GM23338 (cell line): ENCODE data around the gene PCBP2. TPM values are rescaled to one million over a fixed set of nuclear protein-coding genes. Genes with fewer than 3 reads are reported as not detected.

ENCODE experiments used
- ATAC-seq: fragments of 200-7000 bp; cut with Tn5 transposase; 3 replicates; pipeline ENCODE4 v1.9.1; 2020
- DNase-seq: peaks from one replicate; pipeline ENCODE4 v3.0.0-alpha.2; 2015; ENCODE audit warnings: low spot score
- H2AFZ ChIP-seq: fragments of 200-600 bp; sonication (generic); 2 replicates; pipeline ENCODE4 v1.8.0; 2016; ENCODE audit warnings: antibody characterized with exemption, mild to moderate bottlenecking, moderate library complexity
- H3F3A ChIP-seq: fragments of 200-600 bp; sonication (generic); replicated peaks from 2 replicates; pipeline ENCODE4 v1.8.0; 2017; ENCODE audit warnings: antibody characterized with exemption, mixed run types, low read depth
- H3K27ac ChIP-seq: fragments of 200-600 bp; sonication (generic); 2 replicates; pipeline ENCODE4 v1.6.1; 2016; ENCODE audit warnings: low read depth
- H3K27me3 ChIP-seq: fragments of 200-600 bp; sonication (generic); 2 replicates; pipeline ENCODE4 v1.8.0; 2016; ENCODE audit warnings: mild to moderate bottlenecking, mixed run types, moderate library complexity; ENCODE audit not compliant: insufficient read depth
- H3K36me3 ChIP-seq: fragments of 200-600 bp; sonication (generic); 2 replicates; pipeline ENCODE4 v1.8.0; 2016; ENCODE audit warnings: mild to moderate bottlenecking; ENCODE audit not compliant: insufficient read depth
- H3K4me1 ChIP-seq: fragments of 200-600 bp; sonication (generic); 2 replicates; pipeline ENCODE4 v1.8.0; 2016; ENCODE audit warnings: mild to moderate bottlenecking, moderate library complexity; ENCODE audit not compliant: insufficient read depth
- H3K4me2 ChIP-seq: fragments of 200-600 bp; sonication (generic); 2 replicates; pipeline ENCODE4 v1.7.1; 2017; ENCODE audit warnings: mixed run types
- H3K4me3 ChIP-seq: fragments of 200-600 bp; sonication (generic); 2 replicates; pipeline ENCODE4 v1.6.1; 2016; ENCODE audit warnings: mixed run types
- H3K79me2 ChIP-seq: fragments of 200-600 bp; sonication (generic); replicated peaks from 2 replicates; pipeline ENCODE4 v1.8.0; 2017; ENCODE audit warnings: mild to moderate bottlenecking; ENCODE audit not compliant: insufficient read depth
- H3K9me2 ChIP-seq: fragments of 200-600 bp; sonication (generic); 2 replicates; pipeline ENCODE4 v1.8.0; 2017; ENCODE audit not compliant: insufficient read depth
- H4K20me1 ChIP-seq: fragments of 200-600 bp; sonication (generic); replicated peaks from 2 replicates; pipeline ENCODE4 v1.8.0; 2017; ENCODE audit warnings: mild to moderate bottlenecking; ENCODE audit not compliant: insufficient read depth
- H3K27ac Mint-ChIP-seq: 2 replicates; pipeline ENCODE4 v1.8.0; 2020; ENCODE audit warnings: inconsistent platforms, mild to moderate bottlenecking, moderate library complexity, mixed read lengths
- H3K27me3 Mint-ChIP-seq: 3 replicates; pipeline ENCODE4 v1.8.0; 2022; ENCODE audit warnings: low read depth, mild to moderate bottlenecking, moderate library complexity, mixed read lengths, inconsistent platforms; ENCODE audit not compliant: insufficient read depth, poor library complexity
- H3K36me3 Mint-ChIP-seq: 3 replicates; pipeline ENCODE4 v1.8.0; 2021; ENCODE audit warnings: low read depth, mild to moderate bottlenecking, inconsistent platforms, moderate library complexity, mixed read lengths
- H3K4me1 Mint-ChIP-seq: 3 replicates; pipeline ENCODE4 v1.8.0; 2020; ENCODE audit warnings: mild to moderate bottlenecking, inconsistent platforms, mixed read lengths
- H3K4me3 Mint-ChIP-seq: 3 replicates; pipeline ENCODE4 v1.8.0; 2021; ENCODE audit warnings: moderate library complexity, mild to moderate bottlenecking, inconsistent platforms, mixed read lengths
- H3K9me3 Mint-ChIP-seq: 3 replicates; pipeline ENCODE4 v1.8.0; 2020; ENCODE audit warnings: moderate library complexity, mild to moderate bottlenecking, inconsistent platforms, mixed read lengths
- CREB1 ChIP-seq: fragments of 250-450 bp; sonication (Bioruptor Pico); IDR thresholded peaks from 2 replicates; pipeline ENCODE4 v1.5.0; 2020; ENCODE audit warnings: low read depth, mild to moderate bottlenecking, moderate library complexity
- CTCF ChIP-seq, 2 experiments: fragments of 200-600 bp in 1 of 2; sonication (generic) in 1 of 2; conservative IDR thresholded peaks; 2 replicates each; pipeline versions ENCODE4 v1.5.1 to v1.6.1; 2016 to 2017; ENCODE audit warnings: antibody characterized with exemption in 2 of 2, low read depth in 2 of 2, mild to moderate bottlenecking in 2 of 2, moderate library complexity in 1 of 2
- EZH2 ChIP-seq: fragments of 200-600 bp; sonication (generic); IDR thresholded peaks from one replicate; pipeline ENCODE4 v1.8.0; 2017; ENCODE audit warnings: antibody characterized with exemption, mild to moderate bottlenecking, low read depth; ENCODE audit not compliant: unreplicated experiment
- JUNB ChIP-seq: IDR thresholded peaks from one replicate; pipeline ENCODE4 v1.6.1; 2016; ENCODE audit warnings: antibody characterized with exemption; ENCODE audit not compliant: unreplicated experiment
- POLR2AphosphoS5 ChIP-seq: IDR thresholded peaks from 2 replicates; pipeline ENCODE4 v1.6.1; 2016; ENCODE audit warnings: antibody characterized with exemption, low read depth
- REST ChIP-seq: IDR thresholded peaks from one replicate; pipeline ENCODE4 v1.6.1; 2018; ENCODE audit warnings: antibody characterized with exemption; ENCODE audit not compliant: unreplicated experiment
- STAT1 ChIP-seq: IDR thresholded peaks from one replicate; pipeline ENCODE4 v1.6.1; 2016; ENCODE audit warnings: antibody characterized with exemption; ENCODE audit not compliant: unreplicated experiment
- ZNF114 ChIP-seq: fragments of 250-450 bp; sonication (Bioruptor Pico); IDR thresholded peaks from 2 replicates; pipeline ENCODE4 v1.5.0; 2020; ENCODE audit warnings: mild to moderate bottlenecking, moderate library complexity
- ZNF331 ChIP-seq: fragments of 250-450 bp; sonication (Bioruptor Pico); IDR thresholded peaks from 2 replicates; pipeline ENCODE4 v1.5.0; 2020; ENCODE audit warnings: low read depth, mild to moderate bottlenecking, moderate library complexity
- polyA plus RNA-seq: library from polyadenylated mRNA; unstranded; fragments of >200 nt; fragmentation: Nextera tagmentation; extraction: Ambion mirVana; gene quantifications from 2 replicates; pipeline ENCODE4 v1.2.1, GENCODE V29; 2016
- total RNA-seq: library from RNA; depleted of rRNA; stranded (reverse); fragments of >200 nt; shearing (Covaris generic); gene quantifications from 2 replicates; pipeline ENCODE4 v1.2.3, GENCODE V29; 2014
- TF ChIP-seq, protein P1 (sequence below): IDR thresholded peaks from 2 replicates; pipeline ENCODE4 v1.6.1; 2016; ENCODE audit warnings: antibody characterized with exemption

PCBP2 gene
- total and polyA plus RNA-seq, 2 experiments from 2014 or later, result 397 to 676 TPM

- no peaks in the 10 kb centered on the region for H3K4me1 ChIP-seq
- no peak overlapping the region for H3K4me3 Mint-ChIP-seq
- no peak for TF ChIP-seq CREB1
- TF ChIP-seq, protein P1, sequence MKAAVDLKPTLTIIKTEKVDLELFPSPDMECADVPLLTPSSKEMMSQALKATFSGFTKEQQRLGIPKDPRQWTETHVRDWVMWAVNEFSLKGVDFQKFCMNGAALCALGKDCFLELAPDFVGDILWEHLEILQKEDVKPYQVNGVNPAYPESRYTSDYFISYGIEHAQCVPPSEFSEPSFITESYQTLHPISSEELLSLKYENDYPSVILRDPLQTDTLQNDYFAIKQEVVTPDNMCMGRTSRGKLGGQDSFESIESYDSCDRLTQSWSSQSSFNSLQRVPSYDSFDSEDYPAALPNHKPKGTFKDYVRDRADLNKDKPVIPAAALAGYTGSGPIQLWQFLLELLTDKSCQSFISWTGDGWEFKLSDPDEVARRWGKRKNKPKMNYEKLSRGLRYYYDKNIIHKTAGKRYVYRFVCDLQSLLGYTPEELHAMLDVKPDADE, result no peak
Measured at GRCh38 chr12:53523131-53523530, 71.2 kb downstream of the PCBP2 start.

GRCh38 chr12:53524476-53524875, 72.6 kb downstream of the PCBP2 start:
- no peak for DNase-seq
- H2AFZ ChIP-seq, result no peak overlapping the region
- no peak overlapping the region for H3K4me2 ChIP-seq
- no peaks in the 10 kb centered on the region; the same call in 1 of the 2 replicates for H3K36me3 ChIP-seq
- no peak overlapping the region for H3K27ac Mint-ChIP-seq
- H3K27me3 Mint-ChIP-seq, result peaks cover 2% of the 10 kb centered on the region
- no peak overlapping the region for H3K4me3 Mint-ChIP-seq
- H3K27me3 ChIP-seq, result no peaks in the 10 kb centered on the region
- no peaks in the 10 kb centered on the region for H3K79me2 ChIP-seq
- H4K20me1 ChIP-seq, result no peaks in the 10 kb centered on the region; the same call in 1 of the 2 replicates
- no peak overlapping the region for H3K4me3 ChIP-seq
- H3K36me3 Mint-ChIP-seq, result peaks cover 15% of the 10 kb centered on the region
- no peaks in the 10 kb centered on the region for H3K9me2 ChIP-seq
- no peaks in the 10 kb centered on the region for H3K4me1 ChIP-seq
- no peaks in the 10 kb centered on the region for H3K9me3 Mint-ChIP-seq
- no peak for ATAC-seq
- H3F3A ChIP-seq, result no peaks in the 10 kb centered on the region
- H3K4me1 Mint-ChIP-seq, result no peaks in the 10 kb centered on the region
- no peak overlapping the region for H3K27ac ChIP-seq
- no peak for TF ChIP-seq CTCF (conservative IDR thresholded peaks at IDR 0.05; ENCODE audit: low read depth in 2 of 2)
- no peak for TF ChIP-seq CREB1
- no peak for TF ChIP-seq STAT1
- TF ChIP-seq ZNF331 (CRISPR knock-in tag), result no peak
- no peak for TF ChIP-seq JUNB
- TF ChIP-seq POLR2AphosphoS5, result no peak
- TF ChIP-seq, protein P1, result no peak
- no peak for TF ChIP-seq REST
- no peak for TF ChIP-seq EZH2
- no peak for TF ChIP-seq ZNF114 (CRISPR knock-in tag)

More at GRCh38 chr12:53523131-53523530, 71.2 kb downstream of the PCBP2 start:
- Histone ChIP-seq H3K36me3 (no peaks in the 10 kb centered on the region; the same call in 1 of the 2 replicates), H2AFZ (no peak overlapping the region), H3K27me3 (no peaks in the 10 kb centered on the region), H4K20me1 (no peaks in the 10 kb centered on the region; the same call in none of the 2 replicates), H3F3A (no peaks in the 10 kb centered on the region), H3K79me2 (no peaks in the 10 kb centered on the region), H3K9me2 (no peaks in the 10 kb centered on the region), H3K4me3 (no peak overlapping the region), H3K4me2 (no peak overlapping the region), H3K27ac (no peak overlapping the region)
- peaks cover 2% of the 10 kb centered on the region for H3K27me3 Mint-ChIP-seq
- H3K27ac Mint-ChIP-seq, result no peak overlapping the region
- ATAC-seq, result no peak
- no peak for DNase-seq
- H3K36me3 Mint-ChIP-seq, result peaks cover 12% of the 10 kb centered on the region
- H3K9me3 Mint-ChIP-seq, result no peaks in the 10 kb centered on the region
- no peaks in the 10 kb centered on the region for H3K4me1 Mint-ChIP-seq
